ENCODE data around the gene PRSS16. TPM values are rescaled to one million over a fixed set of nuclear protein-coding genes. Genes with fewer than 3 reads are reported as not detected.

Gene PRSS16
- total RNA-seq, 1 experiment from 2014 or later, result 0.64 TPM

DNA sequence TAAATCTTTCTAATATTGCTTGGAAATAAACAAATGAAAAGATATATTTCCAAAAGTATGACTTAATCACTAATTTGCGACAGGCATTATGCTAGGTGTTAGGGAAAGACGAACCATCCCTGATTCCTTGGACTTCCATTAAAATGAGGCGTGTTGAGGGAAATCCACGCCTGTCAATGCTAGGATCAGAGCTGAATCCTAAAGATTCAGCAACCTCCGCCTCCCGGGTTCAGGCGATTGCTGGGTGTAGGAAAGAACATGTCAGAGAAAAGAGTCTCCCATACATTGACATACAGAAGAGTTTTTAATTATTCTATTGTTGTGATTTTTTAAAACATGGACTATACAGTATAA is 16.8 kb upstream of the PRSS16 start:
- Histone ChIP-seq H3K9me3 (ENCODE audit: low read depth, low read length, poor library complexity, severe bottlenecking) (no peaks in the 10 kb centered on the region), H3K4me3 (ENCODE audit: low read depth, low read length, poor library complexity, severe bottlenecking) (peak overlapping the region; percentile 56)
- DNase-seq (ENCODE audit: low spot score), result no peak

DNA sequence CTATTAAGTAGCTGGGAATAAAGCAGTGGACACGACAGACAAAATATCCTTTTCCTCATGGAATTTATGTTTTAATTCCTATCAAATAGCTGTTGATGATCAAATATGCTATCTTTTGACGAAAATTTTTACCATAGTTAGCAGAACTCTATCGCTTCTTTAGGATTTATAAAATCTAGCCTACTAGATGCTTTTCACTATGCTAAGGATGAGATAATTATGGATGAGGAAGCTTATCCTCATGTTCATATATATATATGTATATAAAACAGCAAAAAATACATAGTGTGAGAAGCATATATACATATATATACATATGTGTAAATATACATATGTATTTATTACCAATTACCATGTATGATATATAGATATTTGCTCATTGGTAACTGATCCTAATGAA is 12.9 kb upstream of the PRSS16 start:
- no peak for TF ChIP-seq EZH2 (IDR thresholded peaks at IDR 0.05; ENCODE audit: borderline replicate concordance, low read depth, low read length, poor library complexity, severe bottlenecking)
- TF ChIP-seq, protein P1, sequence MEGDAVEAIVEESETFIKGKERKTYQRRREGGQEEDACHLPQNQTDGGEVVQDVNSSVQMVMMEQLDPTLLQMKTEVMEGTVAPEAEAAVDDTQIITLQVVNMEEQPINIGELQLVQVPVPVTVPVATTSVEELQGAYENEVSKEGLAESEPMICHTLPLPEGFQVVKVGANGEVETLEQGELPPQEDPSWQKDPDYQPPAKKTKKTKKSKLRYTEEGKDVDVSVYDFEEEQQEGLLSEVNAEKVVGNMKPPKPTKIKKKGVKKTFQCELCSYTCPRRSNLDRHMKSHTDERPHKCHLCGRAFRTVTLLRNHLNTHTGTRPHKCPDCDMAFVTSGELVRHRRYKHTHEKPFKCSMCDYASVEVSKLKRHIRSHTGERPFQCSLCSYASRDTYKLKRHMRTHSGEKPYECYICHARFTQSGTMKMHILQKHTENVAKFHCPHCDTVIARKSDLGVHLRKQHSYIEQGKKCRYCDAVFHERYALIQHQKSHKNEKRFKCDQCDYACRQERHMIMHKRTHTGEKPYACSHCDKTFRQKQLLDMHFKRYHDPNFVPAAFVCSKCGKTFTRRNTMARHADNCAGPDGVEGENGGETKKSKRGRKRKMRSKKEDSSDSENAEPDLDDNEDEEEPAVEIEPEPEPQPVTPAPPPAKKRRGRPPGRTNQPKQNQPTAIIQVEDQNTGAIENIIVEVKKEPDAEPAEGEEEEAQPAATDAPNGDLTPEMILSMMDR (conservative IDR thresholded peaks at IDR 0.05; ENCODE audit: low read depth, low read length), result no peak
- Histone ChIP-seq H3K36me3 (ENCODE audit: insufficient read depth, low read length, poor library complexity, severe bottlenecking) (no peaks in the 10 kb centered on the region), H3K4me1 (ENCODE audit: insufficient read depth, low read length, poor library complexity, severe bottlenecking) (no peaks in the 10 kb centered on the region), H3K27me3 (replicated peaks; ENCODE audit: insufficient read depth, low read depth, low read length, poor library complexity) (no peaks in the 10 kb centered on the region), H3K9me3 (ENCODE audit: low read depth, low read length, poor library complexity, severe bottlenecking) (no peaks in the 10 kb centered on the region), H3K4me3 (ENCODE audit: low read depth, low read length, poor library complexity, severe bottlenecking) (peak overlapping the region; percentile 45), H3K27ac (ENCODE audit: low read depth, low read length, poor library complexity, severe bottlenecking) (no peak overlapping the region)
- no TSS peak for BruUV-seq (replicated peaks)
- intact Hi-C loops (cut with micrococcal nuclease; ENCODE audit: unreplicated experiment), result no loop called here
- DNase-seq (ENCODE audit: low spot score), result no peak
- ChIA-PET CTCF (no interaction called here), POLR2A (ENCODE audit: low non-redundant PET) (no interaction called here)

More for the DNA sequence above, 16.8 kb upstream of the PRSS16 start:
- H3K4me1 ChIP-seq (ENCODE audit: insufficient read depth, low read length, poor library complexity, severe bottlenecking), result peaks cover 3% of the 10 kb centered on the region
- H3K27ac ChIP-seq (ENCODE audit: low read depth, low read length, poor library complexity, severe bottlenecking), result no peak overlapping the region
- no peak for TF ChIP-seq EZH2 (IDR thresholded peaks at IDR 0.05; ENCODE audit: borderline replicate concordance, low read depth, low read length, poor library complexity, severe bottlenecking)
- TF ChIP-seq, protein P1 (conservative IDR thresholded peaks at IDR 0.05; ENCODE audit: low read depth, low read length), result no peak
- no peaks in the 10 kb centered on the region for H3K27me3 ChIP-seq (replicated peaks; ENCODE audit: insufficient read depth, low read depth, low read length, poor library complexity)
- ChIA-PET POLR2A (ENCODE audit: low non-redundant PET) (no interaction called here), CTCF (no interaction called here)
- intact Hi-C loops (cut with micrococcal nuclease; ENCODE audit: unreplicated experiment), result no loop called here
- H3K36me3 ChIP-seq (ENCODE audit: insufficient read depth, low read length, poor library complexity, severe bottlenecking), result no peaks in the 10 kb centered on the region
- BruUV-seq (replicated peaks), result no TSS peak

DNA sequence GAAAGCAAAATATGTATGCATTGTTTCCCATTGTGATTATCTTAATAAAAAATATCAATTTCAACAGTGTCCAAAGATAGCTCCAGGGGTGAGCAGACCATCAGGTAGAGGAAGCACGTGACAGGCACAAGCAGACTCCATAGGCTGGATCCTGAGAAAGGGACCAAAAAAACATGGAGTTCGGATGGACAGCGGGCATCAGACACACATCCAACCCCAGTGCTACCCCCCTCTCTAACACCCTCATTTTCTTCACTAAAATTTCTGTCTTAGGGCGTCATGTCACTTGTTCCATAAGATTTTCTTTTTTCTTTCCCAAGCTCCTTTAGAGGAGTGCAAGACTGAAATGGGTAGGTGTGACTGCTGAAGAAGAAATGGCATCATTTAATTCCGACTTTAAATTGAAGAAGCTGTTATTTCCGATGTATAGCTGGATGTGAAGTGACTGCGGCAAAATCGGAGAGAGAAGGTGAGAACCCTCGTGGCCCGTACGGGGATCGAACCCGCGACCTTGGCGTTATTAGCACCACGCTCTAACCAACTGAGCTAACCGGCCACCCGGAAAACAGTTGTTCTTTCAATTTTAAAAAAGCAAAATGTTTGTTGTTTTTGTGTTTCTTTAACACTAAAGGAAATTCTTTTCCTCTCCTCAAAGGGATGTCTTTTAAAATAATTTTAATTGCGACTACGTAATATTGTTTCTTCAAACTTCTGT is 10.3 kb upstream of the PRSS16 start:
- TF ChIP-seq, protein P1 (conservative IDR thresholded peaks at IDR 0.05; ENCODE audit: low read depth, low read length), result no peak
- no peak for TF ChIP-seq EZH2 (IDR thresholded peaks at IDR 0.05; ENCODE audit: borderline replicate concordance, low read depth, low read length, poor library complexity, severe bottlenecking)
- H3K4me1 ChIP-seq (ENCODE audit: insufficient read depth, low read length, poor library complexity, severe bottlenecking), result no peaks in the 10 kb centered on the region
- intact Hi-C loops (cut with micrococcal nuclease; ENCODE audit: unreplicated experiment), result no loop called here
- peak; percentile 75 for DNase-seq (ENCODE audit: low spot score)
- BruUV-seq (replicated peaks), result no TSS peak
- no peaks in the 10 kb centered on the region for H3K9me3 ChIP-seq (ENCODE audit: low read depth, low read length, poor library complexity, severe bottlenecking)
- CTCF ChIA-PET, result no interaction called here
- peak overlapping the region; percentile 26 for H3K4me3 ChIP-seq (ENCODE audit: low read depth, low read length, poor library complexity, severe bottlenecking)
- no peak overlapping the region for H3K27ac ChIP-seq (ENCODE audit: low read depth, low read length, poor library complexity, severe bottlenecking)
- POLR2A ChIA-PET (ENCODE audit: low non-redundant PET), result no interaction called here
- H3K27me3 ChIP-seq (replicated peaks; ENCODE audit: insufficient read depth, low read depth, low read length, poor library complexity), result no peaks in the 10 kb centered on the region
- no peaks in the 10 kb centered on the region for H3K36me3 ChIP-seq (ENCODE audit: insufficient read depth, low read length, poor library complexity, severe bottlenecking)

Measured in A673 (cell line).